Uterus (tissue), 2 donors: ENCODE results near the gene KRT12.

ENCODE experiments used
- CTCF ChIP-seq, 4 experiments: fragments of 200-600 bp in 2 of 4; fragments of 450-650 bp in 2 of 4; sonication (generic) in 2 of 4; IDR thresholded peaks; one replicate each; pipeline ENCODE4 v1.5.1; 2016 to 2019; ENCODE audit warnings: antibody characterized with exemption in 4 of 4, mild to moderate bottlenecking in 2 of 4, moderate library complexity in 1 of 4
- POLR2A ChIP-seq, 2 donors: fragments of 450-650 bp; IDR thresholded peaks; one replicate each; pipeline ENCODE4 v1.6.1; 2016; ENCODE audit warnings: antibody characterized with exemption in 2 of 2, mild to moderate bottlenecking in 1 of 2, moderate library complexity in 1 of 2

GRCh38 chr17:40909351-40909750, 42.3 kb upstream of the KRT12 start:
- peak; percentile 73 to 90 (median 75) for TF ChIP-seq CTCF (IDR thresholded peaks at IDR 0.05)
- TF ChIP-seq POLR2A (IDR thresholded peaks at IDR 0.05), result no peak
